GM10266 (cell line): ENCODE measurements around the gene CELA3B.
"Not testable (repeated sequence)": the region's sequence is repeated elsewhere in the genome, so short reads cannot be mapped to it uniquely, and the experiment has no call there.

ENCODE experiments used
- DNase-seq: peaks from one replicate; pipeline ENCODE4 v3.0.0; 2012; ENCODE audit errors: extremely low spot score
- CTCF ChIP-seq: IDR thresholded peaks from 2 replicates; pipeline ENCODE4 v1.5.1; 2012; ENCODE audit warnings: mild to moderate bottlenecking, low read depth; ENCODE audit not compliant: control insufficient read depth, insufficient read depth; ENCODE audit errors: missing control alignments

CELA3B gene

DNA sequence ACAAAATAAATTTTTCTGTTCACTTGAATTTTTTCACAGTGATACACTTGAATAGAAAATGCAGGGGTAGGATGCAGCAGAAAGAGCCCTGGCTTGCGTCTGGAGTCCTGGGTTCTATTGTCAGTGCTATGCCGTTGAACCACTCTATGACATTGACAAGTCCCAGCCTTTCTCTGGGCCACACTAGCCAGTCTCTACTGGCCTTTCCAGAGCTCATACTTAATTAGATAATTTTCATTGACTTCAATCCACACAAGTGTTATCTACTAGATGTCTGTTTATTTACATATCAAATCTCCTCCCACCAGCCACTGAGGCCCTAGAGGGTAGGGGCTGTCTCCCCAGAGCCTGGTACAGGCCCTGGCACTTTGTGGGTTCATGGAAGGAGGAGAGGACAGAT, 15.5 kb upstream of the CELA3B start:
- no peak for TF ChIP-seq CTCF
- DNase-seq, result no peak

DNA sequence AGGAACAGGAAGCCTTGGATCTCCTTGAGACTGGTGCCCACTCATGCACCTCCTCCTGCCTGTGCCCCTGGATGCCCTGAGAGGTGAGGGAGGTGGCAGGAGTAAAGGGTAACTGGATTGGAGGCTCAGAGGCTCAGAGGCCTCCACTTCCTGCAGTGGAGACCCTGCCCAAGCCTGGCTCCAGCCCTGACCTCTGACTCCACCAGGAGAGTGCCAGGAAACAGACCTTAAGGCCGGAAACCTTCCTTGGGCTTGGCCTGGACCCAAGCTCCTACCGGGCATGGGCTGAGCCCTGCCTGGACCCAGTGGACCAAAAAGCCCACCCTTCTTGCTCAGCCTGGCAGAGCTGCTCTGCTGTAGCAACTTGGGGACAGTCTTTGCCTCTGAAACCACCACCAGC, 15.0 kb upstream of the CELA3B start:
- no peak for DNase-seq
- TF ChIP-seq CTCF, result no peak

DNA sequence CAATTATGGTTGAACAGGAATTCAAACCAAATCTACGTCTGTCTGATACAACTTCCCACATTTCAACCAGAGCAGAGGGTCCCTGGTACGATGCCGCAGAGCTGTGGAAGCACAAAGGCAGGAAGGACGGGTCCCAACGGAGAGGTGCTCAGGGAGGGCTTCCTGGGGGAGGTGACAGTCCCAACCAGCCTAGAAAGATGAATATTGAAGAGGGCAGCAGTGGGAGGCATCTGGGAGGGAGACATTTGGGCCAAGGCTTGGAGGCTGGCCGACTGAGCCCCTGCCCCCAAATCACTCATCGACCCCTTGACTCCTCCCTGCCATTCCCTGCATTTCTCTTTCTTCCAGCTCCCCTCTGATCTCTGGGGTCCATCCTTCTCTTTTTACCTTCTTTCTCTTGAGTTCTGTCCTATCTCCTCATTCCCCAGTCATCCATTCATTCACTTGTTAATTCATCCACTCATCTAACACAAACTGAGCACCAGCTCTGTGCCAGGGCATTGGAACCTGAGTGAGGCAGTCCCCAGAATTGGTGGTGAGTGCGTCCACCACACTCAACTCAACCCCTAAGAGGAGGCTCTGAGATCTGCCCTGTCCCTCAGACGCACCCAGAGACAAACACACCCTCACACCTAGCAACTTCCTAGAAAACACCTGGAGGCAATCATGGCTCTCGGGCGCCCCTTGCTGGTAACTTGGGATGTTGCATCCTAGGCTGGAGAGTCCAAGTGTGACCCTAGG, 13.2 kb upstream of the CELA3B start:
- DNase-seq, result peak; percentile 78
- peak; percentile 88 for TF ChIP-seq CTCF

- no peak for TF ChIP-seq CTCF
- no peak for DNase-seq
These were observed 10.4 kb upstream of the CELA3B start for GRCh38 chr1:21966247-21967000.

DNA sequence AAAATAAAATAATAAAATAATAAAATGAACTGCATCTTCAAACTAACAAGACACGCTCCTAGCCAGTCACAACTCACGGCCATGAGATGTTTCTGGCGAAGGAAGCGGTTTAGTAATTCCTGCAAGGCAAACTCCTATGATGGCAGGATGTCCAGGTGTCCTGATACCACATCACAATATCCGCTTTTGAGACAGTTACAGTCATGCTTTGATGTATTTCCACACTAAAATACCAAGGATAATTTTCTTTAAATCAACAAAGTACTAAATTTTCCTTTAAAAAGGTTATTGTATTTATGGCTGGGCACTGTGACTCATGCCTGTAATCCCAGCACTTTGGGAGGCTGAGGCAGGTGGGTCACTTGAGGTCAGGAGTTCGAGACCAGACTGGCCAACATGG, 9.6 kb upstream of the CELA3B start:
- not testable (repeated sequence) for DNase-seq

DNA sequence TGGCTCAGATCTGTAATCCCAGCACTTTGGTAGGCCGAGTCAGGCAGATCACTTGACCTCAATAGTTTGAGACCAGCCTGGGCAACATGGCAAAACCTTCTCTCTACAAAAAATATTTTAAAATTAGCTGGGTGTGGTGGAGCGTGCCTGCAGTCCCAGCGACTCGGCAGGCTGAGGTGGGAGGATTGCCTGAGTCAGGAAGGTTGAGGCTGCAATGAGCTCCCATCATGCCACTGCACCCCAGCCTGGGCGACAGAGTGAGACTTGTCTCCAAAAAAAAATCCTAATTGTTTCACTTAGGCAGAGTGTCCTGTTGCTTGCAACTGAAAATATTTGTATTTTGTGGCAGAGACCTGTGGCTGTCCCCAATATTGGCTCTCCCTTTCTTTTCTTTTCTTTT, 7.8 kb upstream of the CELA3B start:
- not testable (repeated sequence) for DNase-seq

- DNase-seq, result not testable (repeated sequence)
These were observed 6.3 kb upstream of the CELA3B start for GRCh38 chr1:21970523-21970922.

DNA sequence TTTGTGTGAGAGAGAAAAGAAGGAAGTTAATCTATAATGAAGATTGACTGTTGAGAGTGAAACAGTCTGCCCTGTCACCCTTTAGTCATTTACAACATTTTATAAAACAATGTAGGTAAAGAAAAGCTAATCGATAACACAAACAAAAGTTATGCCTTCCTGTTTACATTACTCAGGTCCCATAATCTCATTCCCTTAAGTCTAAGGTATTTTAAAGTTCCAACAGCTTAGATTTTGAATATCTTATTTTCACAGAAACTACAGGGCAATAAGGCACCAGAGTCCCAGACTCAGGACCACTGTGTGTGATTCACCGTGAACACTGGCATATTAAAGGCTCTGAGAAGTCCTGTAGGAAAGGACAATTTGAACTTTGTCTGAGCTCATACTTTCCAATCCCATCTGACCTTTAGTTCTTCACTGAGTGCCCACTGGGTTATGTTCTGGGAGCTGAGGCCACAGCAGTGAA, 3.8 kb upstream of the CELA3B start:
- DNase-seq, result not testable (repeated sequence)

GRCh38 chr1:21973948-21974347, 2.9 kb upstream of the CELA3B start:
- DNase-seq, result not testable (repeated sequence)

DNA sequence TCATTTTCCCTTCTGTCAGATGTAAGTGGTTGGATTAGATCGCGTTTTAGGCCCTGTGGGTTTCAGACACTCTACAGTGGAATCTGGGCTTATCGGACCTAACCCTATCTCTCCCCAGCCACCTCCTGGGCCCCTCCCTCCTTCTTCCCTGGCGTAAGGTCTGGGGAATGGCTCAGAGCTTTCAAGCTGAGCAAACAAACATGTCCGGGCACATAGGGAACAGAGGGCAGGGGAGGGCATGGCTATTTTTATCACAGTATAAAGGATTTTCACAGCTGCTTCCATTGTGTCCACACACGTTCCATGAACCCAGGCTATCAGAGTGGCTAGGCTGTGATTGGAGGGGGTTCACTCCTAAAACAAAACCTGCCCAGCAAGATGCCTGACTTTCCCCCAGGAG, 2.1 kb upstream of the CELA3B start:
- DNase-seq, result not testable (repeated sequence)

DNA sequence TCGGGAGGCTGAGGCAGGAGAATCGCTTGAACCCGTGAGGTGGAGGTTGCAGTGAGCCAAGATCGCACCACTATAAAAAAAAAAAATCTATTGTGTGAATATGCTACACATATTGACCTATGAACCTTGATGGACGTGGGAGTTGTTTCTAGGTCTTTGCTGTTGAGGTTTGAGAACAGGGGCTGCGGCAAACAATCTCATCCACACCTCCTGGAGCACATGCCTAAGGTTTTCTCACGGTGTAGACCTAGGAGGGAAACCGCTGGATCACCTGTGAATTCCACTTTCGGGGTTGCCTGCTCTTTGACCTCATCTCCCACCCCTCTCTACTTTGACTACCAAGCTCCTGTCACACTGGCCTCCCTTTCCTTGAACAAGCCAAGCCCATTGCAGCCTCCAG, 1.5 kb upstream of the CELA3B start:
- not testable (repeated sequence) for DNase-seq

GRCh38 chr1:21978209-21978608, 1.4 kb downstream of the CELA3B start:
- not testable (repeated sequence) for DNase-seq

DNA sequence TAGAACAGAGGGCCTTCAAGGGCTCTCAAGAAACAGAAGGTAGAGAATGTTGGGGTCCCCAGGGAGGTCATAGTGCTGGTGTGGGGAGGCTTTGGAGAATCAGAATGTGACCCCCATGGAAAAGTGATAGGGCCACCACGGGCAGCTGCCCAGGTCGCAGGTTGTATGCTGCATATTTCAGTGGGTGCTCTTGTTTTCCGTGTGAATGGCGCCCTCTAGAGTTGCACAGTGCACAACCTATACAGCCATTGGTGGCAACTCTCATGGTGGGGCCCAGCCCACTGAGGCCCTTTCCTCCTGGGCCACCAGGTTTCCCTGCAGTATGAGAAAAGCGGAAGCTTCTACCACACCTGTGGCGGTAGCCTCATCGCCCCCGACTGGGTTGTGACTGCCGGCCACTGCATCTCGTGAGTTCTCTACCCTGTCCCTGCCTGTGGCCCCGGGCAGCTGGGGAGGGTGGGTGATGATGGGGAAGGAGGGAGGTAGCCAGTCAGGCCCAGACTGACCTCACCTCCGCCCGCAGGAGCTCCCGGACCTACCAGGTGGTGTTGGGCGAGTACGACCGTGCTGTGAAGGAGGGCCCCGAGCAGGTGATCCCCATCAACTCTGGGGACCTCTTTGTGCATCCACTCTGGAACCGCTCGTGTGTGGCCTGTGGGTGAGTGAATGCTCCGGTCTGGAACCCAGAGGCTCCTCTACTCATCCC, 3.8 kb downstream of the CELA3B start:
- DNase-seq, result not testable (repeated sequence)

DNA sequence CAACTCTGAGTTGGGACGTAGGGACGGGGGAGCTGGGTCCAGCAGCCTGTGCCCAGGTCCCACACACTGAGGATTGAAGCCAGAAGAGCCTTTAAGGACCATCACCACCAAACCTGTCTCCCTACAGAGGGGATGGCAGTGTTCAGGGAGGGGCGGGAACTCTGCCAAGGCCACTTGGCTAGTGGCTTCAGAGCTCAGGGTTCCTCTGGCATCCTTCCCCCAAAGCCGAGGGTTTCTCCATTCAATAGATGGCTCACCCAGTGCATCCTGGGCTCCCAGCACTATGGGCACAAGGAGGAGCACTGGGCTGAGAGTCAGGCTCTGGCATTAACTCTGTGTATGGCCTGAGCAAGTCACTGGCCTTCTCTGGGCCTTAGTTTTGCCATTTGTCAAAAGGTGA, 4.4 kb downstream of the CELA3B start:
- not testable (repeated sequence) for DNase-seq

DNA sequence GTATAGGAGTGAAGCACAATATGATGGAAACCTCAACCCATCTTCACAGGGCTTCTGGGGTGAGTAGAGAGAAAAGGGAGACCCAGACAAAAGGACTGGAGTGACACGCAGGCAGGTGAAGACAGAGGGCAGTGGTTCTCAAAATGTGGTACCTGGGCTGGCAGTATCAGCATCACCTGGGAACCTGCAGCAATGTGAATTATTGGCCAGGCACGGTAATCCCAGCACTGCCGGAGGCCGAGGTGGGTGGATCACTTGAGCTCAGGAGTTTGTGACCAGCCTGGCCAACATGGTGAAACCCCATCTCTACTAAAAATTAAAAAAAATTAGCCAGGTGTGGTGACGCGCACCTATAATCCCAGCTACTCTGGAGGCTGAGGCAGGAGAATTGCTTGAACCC, 5.3 kb downstream of the CELA3B start:
- not testable (repeated sequence) for DNase-seq
